Gastrocnemius medialis (tissue), 4 donors: Measurements from ENCODE around the gene ELFN2.

Source experiments
- CTCF ChIP-seq, 5 experiments: fragments of 450-650 bp in 3 of 5; fragments of 200-600 bp in 2 of 5; sonication (generic) in 2 of 5; IDR thresholded peaks in 4 of 5; conservative IDR thresholded peaks in 1 of 5; 1 replicate in 4 of 5; 2 replicates in 1 of 5; pipeline ENCODE4 v1.5.1; 2016 to 2019; ENCODE audit warnings: antibody characterized with exemption in 5 of 5, mild to moderate bottlenecking in 3 of 5, moderate library complexity in 3 of 5
- POLR2A ChIP-seq, 2 donors: fragments of 450-650 bp; IDR thresholded peaks; one replicate each; pipeline ENCODE4 v1.6.1; 2017; ENCODE audit warnings: antibody characterized with exemption in 2 of 2, mild to moderate bottlenecking in 2 of 2, moderate library complexity in 2 of 2

- TF ChIP-seq CTCF (IDR thresholded peaks at IDR 0.05 in 4 of 5, conservative IDR thresholded peaks at IDR 0.05 in 1 of 5) = no peak
- no peak for TF ChIP-seq POLR2A (IDR thresholded peaks at IDR 0.05)
Observed at GRCh38 chr22:37453696-37454095, 26.4 kb upstream of the ELFN2 start.
